Measurements from ENCODE around the gene NPR2.

DNA sequence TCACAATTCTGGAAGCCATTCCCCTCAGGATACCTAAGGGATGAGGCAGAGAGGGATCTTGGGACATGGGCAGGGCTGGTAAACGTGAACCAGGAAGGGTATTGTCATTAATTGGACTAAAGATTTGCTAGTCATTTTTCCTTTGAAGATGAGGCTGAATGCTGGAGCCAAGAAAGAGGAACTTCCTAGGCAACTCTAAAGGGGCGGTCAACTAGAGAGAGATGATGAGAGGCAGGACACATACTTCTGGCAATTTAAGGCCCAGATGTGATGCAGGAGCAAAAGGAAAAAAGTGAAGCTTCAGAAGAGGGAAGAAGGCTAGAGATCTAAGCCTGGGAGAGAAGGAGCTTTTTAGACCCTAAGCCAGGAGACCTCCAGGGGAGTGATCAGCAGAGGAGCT lies 47.9 kb upstream of the NPR2 start:
- TF ChIP-seq POLR2A (IDR thresholded peaks at IDR 0.05; ENCODE audit: low read depth): no peak
- TF ChIP-seq, protein P1, sequence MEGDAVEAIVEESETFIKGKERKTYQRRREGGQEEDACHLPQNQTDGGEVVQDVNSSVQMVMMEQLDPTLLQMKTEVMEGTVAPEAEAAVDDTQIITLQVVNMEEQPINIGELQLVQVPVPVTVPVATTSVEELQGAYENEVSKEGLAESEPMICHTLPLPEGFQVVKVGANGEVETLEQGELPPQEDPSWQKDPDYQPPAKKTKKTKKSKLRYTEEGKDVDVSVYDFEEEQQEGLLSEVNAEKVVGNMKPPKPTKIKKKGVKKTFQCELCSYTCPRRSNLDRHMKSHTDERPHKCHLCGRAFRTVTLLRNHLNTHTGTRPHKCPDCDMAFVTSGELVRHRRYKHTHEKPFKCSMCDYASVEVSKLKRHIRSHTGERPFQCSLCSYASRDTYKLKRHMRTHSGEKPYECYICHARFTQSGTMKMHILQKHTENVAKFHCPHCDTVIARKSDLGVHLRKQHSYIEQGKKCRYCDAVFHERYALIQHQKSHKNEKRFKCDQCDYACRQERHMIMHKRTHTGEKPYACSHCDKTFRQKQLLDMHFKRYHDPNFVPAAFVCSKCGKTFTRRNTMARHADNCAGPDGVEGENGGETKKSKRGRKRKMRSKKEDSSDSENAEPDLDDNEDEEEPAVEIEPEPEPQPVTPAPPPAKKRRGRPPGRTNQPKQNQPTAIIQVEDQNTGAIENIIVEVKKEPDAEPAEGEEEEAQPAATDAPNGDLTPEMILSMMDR (IDR thresholded peaks at IDR 0.05): no peak
